Measurements from ENCODE around the gene SLAMF6. TPM values are rescaled to one million over a fixed set of nuclear protein-coding genes. Genes with fewer than 3 reads are reported as not detected.
"Not testable (repeated sequence)": the region's sequence is repeated elsewhere in the genome, so short reads cannot be mapped to it uniquely, and the experiment has no call there.

Gene SLAMF6
- polyA plus RNA-seq, 1 donor (not counting 4 experiments of a cell fraction or from before 2014, with no cell fraction given), result not detected

- DNase-seq (ENCODE audit: low read depth, low spot score) (no peak), FAIRE-seq (no peak)
- no peak overlapping the region for H3K4me2 ChIP-seq (ENCODE audit: control insufficient read depth, extremely low read depth, insufficient read depth, low read depth, low read length)
- H3K27ac ChIP-seq (ENCODE audit: control insufficient read depth, insufficient read depth, low read length), result no peak overlapping the region
- no peaks in the 10 kb centered on the region for H4K20me1 ChIP-seq (ENCODE audit: control insufficient read depth, extremely low read depth, insufficient read depth, low read length)
- dilution Hi-C loops (cut with MboI; ENCODE audit: extremely low pct_ligation_motif_present, low sequenced_read_pairs), result no loop called here
- H3K4me3 ChIP-seq (ENCODE audit: control insufficient read depth in 2 of 3, extremely low read depth in 1 of 3, insufficient read depth in 2 of 3, low read depth in 1 of 3, low read length in 3 of 3), result no peak overlapping the region
- no peaks in the 10 kb centered on the region for H3K9me3 ChIP-seq (ENCODE audit: control insufficient read depth, low read depth, low read length)
- no peaks in the 10 kb centered on the region for H3K79me2 ChIP-seq (ENCODE audit: control insufficient read depth, insufficient read depth, low read length)
- no peaks in the 10 kb centered on the region for H3K4me1 ChIP-seq (ENCODE audit: control insufficient read depth, extremely low read depth, insufficient read depth, low read length)
- no peaks in the 10 kb centered on the region for H3K36me3 ChIP-seq (ENCODE audit: control insufficient read depth in 2 of 2, extremely low read depth in 1 of 2, insufficient read depth in 2 of 2, low read length in 2 of 2)
- no peak overlapping the region for H2AFZ ChIP-seq (ENCODE audit: control insufficient read depth, low read length)
- no peak for TF ChIP-seq CTCF (optimal IDR thresholded peaks at IDR 0.05 in 1 of 3, IDR thresholded peaks at IDR 0.05 in 1 of 3, conservative IDR thresholded peaks at IDR 0.05 in 1 of 3; ENCODE audit: extremely low read depth in 1 of 3, insufficient read depth in 2 of 3, low read length in 3 of 3)
- no peak for TF ChIP-seq EZH2 (IDR thresholded peaks at IDR 0.05; ENCODE audit: low read length)
- no peaks in the 10 kb centered on the region for H3K27me3 ChIP-seq (ENCODE audit: control insufficient read depth, extremely low read depth, insufficient read depth, low read length)
- no peaks in the 10 kb centered on the region for H3K9me1 ChIP-seq (ENCODE audit: control insufficient read depth, extremely low read depth, insufficient read depth, low read length)
- no peak overlapping the region for H3K9ac ChIP-seq (ENCODE audit: control insufficient read depth, extremely low read depth, insufficient read depth, low read length)
These were observed 44.3 kb upstream of the SLAMF6 start for GRCh38 chr1:160567341-160567740.

- Histone ChIP-seq H4K20me1 (ENCODE audit: control insufficient read depth, extremely low read depth, insufficient read depth, low read length) (no peaks in the 10 kb centered on the region), H3K9ac (ENCODE audit: control insufficient read depth, extremely low read depth, insufficient read depth, low read length) (no peak overlapping the region), H3K27me3 (ENCODE audit: control insufficient read depth, extremely low read depth, insufficient read depth, low read length) (no peaks in the 10 kb centered on the region), H3K9me3 (ENCODE audit: control insufficient read depth, low read depth, low read length) (no peaks in the 10 kb centered on the region), H3K79me2 (ENCODE audit: control insufficient read depth, insufficient read depth, low read length) (no peaks in the 10 kb centered on the region), H3K36me3 (ENCODE audit: control insufficient read depth in 2 of 2, extremely low read depth in 1 of 2, insufficient read depth in 2 of 2, low read length in 2 of 2) (no peaks in the 10 kb centered on the region), H3K4me2 (ENCODE audit: control insufficient read depth, extremely low read depth, insufficient read depth, low read depth, low read length) (no peak overlapping the region), H3K27ac (ENCODE audit: control insufficient read depth, insufficient read depth, low read length) (no peak overlapping the region), H3K4me1 (ENCODE audit: control insufficient read depth, extremely low read depth, insufficient read depth, low read length) (no peaks in the 10 kb centered on the region), H3K4me3 (ENCODE audit: control insufficient read depth in 2 of 3, extremely low read depth in 1 of 3, insufficient read depth in 2 of 3, low read depth in 1 of 3, low read length in 3 of 3) (no peak overlapping the region), H2AFZ (ENCODE audit: control insufficient read depth, low read length) (no peak overlapping the region), H3K9me1 (ENCODE audit: control insufficient read depth, extremely low read depth, insufficient read depth, low read length) (no peaks in the 10 kb centered on the region)
- DNase-seq (ENCODE audit: low read depth, low spot score) (no peak), FAIRE-seq (no peak)
- dilution Hi-C loops (cut with MboI; ENCODE audit: extremely low pct_ligation_motif_present, low sequenced_read_pairs), result no loop called here
- TF ChIP-seq EZH2 (IDR thresholded peaks at IDR 0.05; ENCODE audit: low read length) (no peak), CTCF (optimal IDR thresholded peaks at IDR 0.05 in 1 of 3, IDR thresholded peaks at IDR 0.05 in 1 of 3, conservative IDR thresholded peaks at IDR 0.05 in 1 of 3; ENCODE audit: extremely low read depth in 1 of 3, insufficient read depth in 2 of 3, low read length in 3 of 3) (no peak)
These were observed 42.5 kb upstream of the SLAMF6 start for GRCh38 chr1:160565564-160565963.

- H3K9ac ChIP-seq (ENCODE audit: control insufficient read depth, extremely low read depth, insufficient read depth, low read length); H3K4me1 ChIP-seq (ENCODE audit: control insufficient read depth, extremely low read depth, insufficient read depth, low read length); FAIRE-seq; H4K20me1 ChIP-seq (ENCODE audit: control insufficient read depth, extremely low read depth, insufficient read depth, low read length); H3K36me3 ChIP-seq (ENCODE audit: control insufficient read depth in 2 of 2, extremely low read depth in 1 of 2, insufficient read depth in 2 of 2, low read length in 2 of 2); H3K4me3 ChIP-seq (ENCODE audit: control insufficient read depth in 2 of 3, extremely low read depth in 1 of 3, insufficient read depth in 2 of 3, low read depth in 1 of 3, low read length in 3 of 3); H3K27ac ChIP-seq (ENCODE audit: control insufficient read depth, insufficient read depth, low read length); dilution Hi-C loops (cut with MboI; ENCODE audit: extremely low pct_ligation_motif_present, low sequenced_read_pairs); H3K4me2 ChIP-seq (ENCODE audit: control insufficient read depth, extremely low read depth, insufficient read depth, low read depth, low read length); H3K9me3 ChIP-seq (ENCODE audit: control insufficient read depth, low read depth, low read length); DNase-seq (ENCODE audit: low read depth, low spot score); H3K27me3 ChIP-seq (ENCODE audit: control insufficient read depth, extremely low read depth, insufficient read depth, low read length); H2AFZ ChIP-seq (ENCODE audit: control insufficient read depth, low read length); H3K9me1 ChIP-seq (ENCODE audit: control insufficient read depth, extremely low read depth, insufficient read depth, low read length); H3K79me2 ChIP-seq (ENCODE audit: control insufficient read depth, insufficient read depth, low read length): not testable (repeated sequence)
These were observed 40.2 kb upstream of the SLAMF6 start for GRCh38 chr1:160563230-160563629.

GRCh38 chr1:160562745-160563144 lies 39.7 kb upstream of the SLAMF6 start:
- H3K9ac ChIP-seq (ENCODE audit: control insufficient read depth, extremely low read depth, insufficient read depth, low read length); H3K9me3 ChIP-seq (ENCODE audit: control insufficient read depth, low read depth, low read length); H3K9me1 ChIP-seq (ENCODE audit: control insufficient read depth, extremely low read depth, insufficient read depth, low read length); H3K27me3 ChIP-seq (ENCODE audit: control insufficient read depth, extremely low read depth, insufficient read depth, low read length); dilution Hi-C loops (cut with MboI; ENCODE audit: extremely low pct_ligation_motif_present, low sequenced_read_pairs); DNase-seq (ENCODE audit: low read depth, low spot score); H3K27ac ChIP-seq (ENCODE audit: control insufficient read depth, insufficient read depth, low read length); H3K79me2 ChIP-seq (ENCODE audit: control insufficient read depth, insufficient read depth, low read length); H2AFZ ChIP-seq (ENCODE audit: control insufficient read depth, low read length); H4K20me1 ChIP-seq (ENCODE audit: control insufficient read depth, extremely low read depth, insufficient read depth, low read length); H3K4me1 ChIP-seq (ENCODE audit: control insufficient read depth, extremely low read depth, insufficient read depth, low read length); H3K4me3 ChIP-seq (ENCODE audit: control insufficient read depth in 2 of 3, extremely low read depth in 1 of 3, insufficient read depth in 2 of 3, low read depth in 1 of 3, low read length in 3 of 3); H3K36me3 ChIP-seq (ENCODE audit: control insufficient read depth in 2 of 2, extremely low read depth in 1 of 2, insufficient read depth in 2 of 2, low read length in 2 of 2); H3K4me2 ChIP-seq (ENCODE audit: control insufficient read depth, extremely low read depth, insufficient read depth, low read depth, low read length); FAIRE-seq: not testable (repeated sequence)

All from keratinocyte (primary cell).